Stimulated activated CD4-positive, alpha-beta T cell treated with anti-CD3 and anti-CD28 coated beads, Interleukin-4, amount 100 ng/mL, for 48 hours (primary cell): ENCODE measurements around the gene KIF1A.

Source experiments
- DNase-seq, 2 donors: peaks; one replicate each; pipeline ENCODE4 v3.0.0-alpha.2; 2020; ENCODE audit warnings: low read depth in 2 of 2

KIF1A gene

GRCh38 chr2:240720686-240721595 is 99.1 kb downstream of the KIF1A start:
- no peak for DNase-seq

GRCh38 chr2:240719676-240720545 is 100.1 kb downstream of the KIF1A start:
- no peak for DNase-seq

GRCh38 chr2:240718896-240719490 is 101.0 kb downstream of the KIF1A start:
- DNase-seq = no peak

- no peak for DNase-seq
These were observed 102.1 kb downstream of the KIF1A start for GRCh38 chr2:240717681-240718581.

GRCh38 chr2:240717181-240717641 is 102.8 kb downstream of the KIF1A start:
- no peak for DNase-seq

GRCh38 chr2:240716130-240716798 is 103.8 kb downstream of the KIF1A start:
- no peak for DNase-seq

GRCh38 chr2:240714747-240715725 is 105.0 kb downstream of the KIF1A start:
- no peak for DNase-seq

GRCh38 chr2:240713928-240714746 is 105.9 kb downstream of the KIF1A start:
- DNase-seq = no peak

GRCh38 chr2:240713071-240713927 is 106.7 kb downstream of the KIF1A start:
- DNase-seq = no peak

- no peak for DNase-seq
These were observed 107.9 kb downstream of the KIF1A start for GRCh38 chr2:240712121-240712520.

- DNase-seq = no peak
These were observed 108.3 kb downstream of the KIF1A start for GRCh38 chr2:240711701-240712100.

GRCh38 chr2:240711296-240711695 is 108.7 kb downstream of the KIF1A start:
- DNase-seq = no peak

GRCh38 chr2:240708457-240708856 is 111.6 kb downstream of the KIF1A start:
- DNase-seq = no peak

GRCh38 chr2:240707821-240708220 is 112.2 kb downstream of the KIF1A start:
- no peak for DNase-seq

GRCh38 chr2:240707043-240707756 is 112.8 kb downstream of the KIF1A start:
- DNase-seq = no peak

- DNase-seq = no peak
These were observed 114.7 kb downstream of the KIF1A start for GRCh38 chr2:240705204-240705791.
